ENCODE data around the gene MUC6. TPM values are rescaled to one million over a fixed set of nuclear protein-coding genes. Genes with fewer than 3 reads are reported as not detected.

Gene MUC6
- polyA plus RNA-seq, 5 donors = 0.24 to 0.57 (median 0.54) TPM

GRCh38 chr11:1051356-1052132, 15.0 kb upstream of the MUC6 start:
- DNase-seq = no peak

GRCh38 chr11:1050581-1051355, 14.2 kb upstream of the MUC6 start:
- DNase-seq = peak; percentile 42 to 48

GRCh38 chr11:1049911-1050580, 13.5 kb upstream of the MUC6 start:
- no peak for DNase-seq

- peak in 1 of 2 donors; percentile 31 for DNase-seq
Measured at GRCh38 chr11:1049431-1049891, 12.9 kb upstream of the MUC6 start.

- DNase-seq = no peak
Measured at GRCh38 chr11:1049071-1049405, 12.5 kb upstream of the MUC6 start.

- no peak for DNase-seq
Measured at GRCh38 chr11:1048375-1049070, 12.0 kb upstream of the MUC6 start.

GRCh38 chr11:1047595-1048156, 11.2 kb upstream of the MUC6 start:
- no peak for DNase-seq

- DNase-seq = no peak
Measured at GRCh38 chr11:1044160-1044559, 7.6 kb upstream of the MUC6 start.

GRCh38 chr11:1043563-1044096, 7.1 kb upstream of the MUC6 start:
- no peak for DNase-seq

GRCh38 chr11:1042626-1043562, 6.4 kb upstream of the MUC6 start:
- DNase-seq = no peak

GRCh38 chr11:1041936-1042608, 5.6 kb upstream of the MUC6 start:
- DNase-seq = no peak

GRCh38 chr11:1041471-1041870, 5.0 kb upstream of the MUC6 start:
- DNase-seq = no peak

GRCh38 chr11:1041149-1041467, 4.6 kb upstream of the MUC6 start:
- no peak for DNase-seq

GRCh38 chr11:1040428-1041148, 4.1 kb upstream of the MUC6 start:
- no peak for DNase-seq

GRCh38 chr11:1039481-1040427, 3.2 kb upstream of the MUC6 start:
- no peak for DNase-seq

- DNase-seq = no peak
Measured at GRCh38 chr11:1038921-1039320, 2.4 kb upstream of the MUC6 start.

- DNase-seq = no peak
Measured at GRCh38 chr11:1038361-1038760, 1.8 kb upstream of the MUC6 start.

- DNase-seq = no peak
Measured at GRCh38 chr11:1037506-1038055, 1.1 kb upstream of the MUC6 start.

Data from right lung (tissue), 5 donors.